22Rv1 (cell line): ENCODE data around the gene DMRTB1.

ENCODE experiments used
- ZFX ChIP-seq: fragments of 450-650 bp; IDR thresholded peaks from 2 replicates; pipeline ENCODE4 v1.6.1; 2017; ENCODE audit warnings: antibody characterized with exemption, borderline replicate concordance
- TF ChIP-seq, protein P1 (sequence below): fragments of 450-650 bp; IDR thresholded peaks from 2 replicates; pipeline ENCODE4 v1.5.1; 2017; ENCODE audit warnings: mild to moderate bottlenecking

DNA sequence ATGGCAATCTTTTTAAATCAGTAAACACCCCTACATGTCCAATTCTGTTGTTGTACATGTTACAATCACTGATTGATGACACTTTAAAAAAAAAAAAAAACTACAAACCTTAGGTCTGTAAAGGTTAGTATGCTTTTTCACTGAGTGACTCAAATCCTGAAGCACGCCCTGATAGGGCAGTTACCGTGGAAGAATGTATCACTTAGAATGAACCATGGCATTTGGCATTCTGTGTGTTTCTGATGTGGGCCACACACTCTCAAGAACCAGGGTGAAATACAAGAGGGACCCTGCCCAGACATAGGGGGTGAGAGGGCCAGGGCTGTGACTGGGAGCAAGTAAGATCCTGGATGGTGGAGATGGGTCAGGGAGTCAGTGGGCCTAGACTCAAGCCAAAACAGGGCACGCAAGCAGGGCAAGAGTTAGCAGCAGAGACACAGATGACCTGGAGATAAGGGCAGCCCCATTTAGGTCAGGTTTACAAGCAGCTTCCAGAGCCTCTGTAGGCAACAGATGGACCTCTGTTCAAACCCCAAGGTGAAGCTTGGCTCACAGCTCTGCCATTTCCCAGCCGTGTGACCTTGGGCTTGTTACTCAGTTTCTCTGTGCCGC is 47.6 kb upstream of the DMRTB1 start:
- TF ChIP-seq, protein P1, sequence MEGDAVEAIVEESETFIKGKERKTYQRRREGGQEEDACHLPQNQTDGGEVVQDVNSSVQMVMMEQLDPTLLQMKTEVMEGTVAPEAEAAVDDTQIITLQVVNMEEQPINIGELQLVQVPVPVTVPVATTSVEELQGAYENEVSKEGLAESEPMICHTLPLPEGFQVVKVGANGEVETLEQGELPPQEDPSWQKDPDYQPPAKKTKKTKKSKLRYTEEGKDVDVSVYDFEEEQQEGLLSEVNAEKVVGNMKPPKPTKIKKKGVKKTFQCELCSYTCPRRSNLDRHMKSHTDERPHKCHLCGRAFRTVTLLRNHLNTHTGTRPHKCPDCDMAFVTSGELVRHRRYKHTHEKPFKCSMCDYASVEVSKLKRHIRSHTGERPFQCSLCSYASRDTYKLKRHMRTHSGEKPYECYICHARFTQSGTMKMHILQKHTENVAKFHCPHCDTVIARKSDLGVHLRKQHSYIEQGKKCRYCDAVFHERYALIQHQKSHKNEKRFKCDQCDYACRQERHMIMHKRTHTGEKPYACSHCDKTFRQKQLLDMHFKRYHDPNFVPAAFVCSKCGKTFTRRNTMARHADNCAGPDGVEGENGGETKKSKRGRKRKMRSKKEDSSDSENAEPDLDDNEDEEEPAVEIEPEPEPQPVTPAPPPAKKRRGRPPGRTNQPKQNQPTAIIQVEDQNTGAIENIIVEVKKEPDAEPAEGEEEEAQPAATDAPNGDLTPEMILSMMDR, result no peak
- TF ChIP-seq ZFX, result no peak
